ENCODE data around the gene PARD3. TPM values are rescaled to one million over a fixed set of nuclear protein-coding genes. Genes with fewer than 3 reads are reported as not detected.
A peak's percentile ranks its signal among the peaks of the same experiment; 100 is the strongest.
"Not testable (repeated sequence)": the region's sequence is repeated elsewhere in the genome, so short reads cannot be mapped to it uniquely, and the experiment has no call there.

The PARD3 gene
- total RNA-seq, 1 experiment from 2014 or later, result 50.0 TPM

DNA sequence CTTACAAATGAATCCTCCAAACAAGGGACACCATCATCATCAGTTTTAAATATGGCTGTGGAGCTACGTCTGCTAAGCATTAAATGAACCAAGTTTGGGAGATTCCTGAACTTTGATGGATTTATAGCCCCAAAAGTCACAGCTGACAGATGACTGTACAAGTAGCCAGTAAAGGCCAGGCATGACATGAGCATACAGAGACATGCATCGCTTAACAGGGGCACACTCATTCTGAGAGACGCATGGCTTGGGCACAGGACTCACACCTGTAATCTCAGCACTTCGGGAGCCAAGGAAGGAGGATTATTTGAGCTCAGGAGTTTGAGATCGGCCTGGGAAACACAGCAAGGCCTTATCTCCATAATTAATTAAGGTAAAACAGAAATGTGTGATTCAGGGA lies 166.2 kb downstream of the PARD3 start:
- Histone ChIP-seq H3K36me3 (no peaks in the 10 kb centered on the region), H3K9me3 (no peaks in the 10 kb centered on the region), H3K27me3 (no peaks in the 10 kb centered on the region), H3K4me3 (no peak overlapping the region)
- DNase-seq, result no peak

GRCh38 chr10:34647875-34648865 lies 166.9 kb downstream of the PARD3 start:
- H3K27me3 ChIP-seq, result no peaks in the 10 kb centered on the region
- H3K9me3 ChIP-seq, result no peaks in the 10 kb centered on the region
- no peak overlapping the region for H3K4me3 ChIP-seq
- no peaks in the 10 kb centered on the region for H3K36me3 ChIP-seq
- DNase-seq, result no peak

GRCh38 chr10:34647160-34647559 lies 167.9 kb downstream of the PARD3 start:
- Histone ChIP-seq H3K9me3 (no peaks in the 10 kb centered on the region), H3K27me3 (no peaks in the 10 kb centered on the region), H3K4me3 (no peak overlapping the region), H3K36me3 (no peaks in the 10 kb centered on the region)
- DNase-seq, result no peak

- Histone ChIP-seq H3K36me3 (no peaks in the 10 kb centered on the region), H3K9me3 (no peaks in the 10 kb centered on the region), H3K27me3 (no peaks in the 10 kb centered on the region), H3K4me3 (no peak overlapping the region)
- DNase-seq, result no peak
Measured at GRCh38 chr10:34646331-34646730, 168.8 kb downstream of the PARD3 start.

GRCh38 chr10:34644815-34645214 lies 170.3 kb downstream of the PARD3 start:
- not testable (repeated sequence) for H3K27me3 ChIP-seq, H3K9me3 ChIP-seq, H3K36me3 ChIP-seq, DNase-seq, H3K4me3 ChIP-seq

- Histone ChIP-seq H3K4me3 (no peak overlapping the region), H3K36me3 (no peaks in the 10 kb centered on the region), H3K9me3 (no peaks in the 10 kb centered on the region), H3K27me3 (no peaks in the 10 kb centered on the region)
- no peak for DNase-seq
Measured at GRCh38 chr10:34644224-34644623, 170.9 kb downstream of the PARD3 start.

DNA sequence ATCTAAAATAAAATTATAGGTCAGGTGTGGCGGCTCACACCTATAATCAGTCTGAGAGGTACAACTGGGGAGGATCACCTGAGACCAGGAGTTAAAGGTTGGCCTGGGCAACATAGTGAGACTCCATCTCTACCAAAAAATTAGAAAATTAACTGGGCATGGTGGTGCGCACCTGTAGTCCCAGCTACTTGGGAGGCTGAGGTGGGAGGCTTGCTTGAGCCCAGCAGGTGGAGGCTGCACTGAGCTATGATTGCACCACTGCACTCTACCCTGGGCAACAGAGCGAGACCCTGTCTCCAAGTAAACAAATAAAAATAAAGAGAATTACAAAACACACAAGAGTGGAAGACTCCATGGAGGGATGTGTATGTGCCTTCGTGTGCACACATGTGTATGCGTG lies 171.5 kb downstream of the PARD3 start:
- H3K4me3 ChIP-seq, result no peak overlapping the region
- no peaks in the 10 kb centered on the region for H3K36me3 ChIP-seq
- no peaks in the 10 kb centered on the region for H3K27me3 ChIP-seq
- no peak for DNase-seq
- H3K9me3 ChIP-seq, result no peaks in the 10 kb centered on the region

GRCh38 chr10:34641913-34642558 lies 173.1 kb downstream of the PARD3 start:
- no peak for DNase-seq
- Histone ChIP-seq H3K9me3 (no peaks in the 10 kb centered on the region), H3K27me3 (no peaks in the 10 kb centered on the region), H3K4me3 (no peak overlapping the region), H3K36me3 (no peaks in the 10 kb centered on the region)

GRCh38 chr10:34641147-34641912 lies 173.8 kb downstream of the PARD3 start:
- no peaks in the 10 kb centered on the region for H3K9me3 ChIP-seq
- no peak for DNase-seq
- H3K36me3 ChIP-seq, result no peaks in the 10 kb centered on the region
- no peaks in the 10 kb centered on the region for H3K27me3 ChIP-seq
- H3K4me3 ChIP-seq, result no peak overlapping the region

DNA sequence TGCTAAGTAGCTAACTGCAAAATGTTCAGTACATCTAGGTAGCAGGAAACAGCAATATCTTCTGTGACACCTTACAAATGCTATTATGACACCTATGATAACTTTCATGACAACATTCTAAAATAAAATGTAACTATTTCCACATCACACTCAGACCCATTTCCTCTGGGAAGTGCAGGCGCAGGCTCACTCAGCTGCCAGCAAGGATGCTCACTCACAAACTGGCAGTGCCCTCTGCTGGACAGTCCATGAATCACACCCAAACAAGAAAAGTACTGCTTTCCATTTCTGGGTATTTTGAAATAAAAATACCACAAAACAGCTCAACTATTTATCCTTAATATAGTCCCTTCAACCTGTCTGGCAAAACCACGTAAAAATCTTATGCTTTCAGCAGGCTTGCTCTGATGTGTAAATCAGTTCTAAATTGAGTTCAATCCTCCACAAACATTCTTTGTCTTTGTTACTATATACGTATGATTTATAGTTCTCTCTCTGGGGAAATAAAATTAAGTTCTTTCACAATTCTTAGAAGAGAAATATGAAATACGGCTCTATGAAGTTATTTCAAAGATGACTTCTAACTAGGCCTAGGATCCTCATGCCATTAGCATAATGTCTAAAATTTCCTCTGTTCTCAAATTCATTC lies 176.6 kb downstream of the PARD3 start:
- no peak overlapping the region for H3K4me3 ChIP-seq

DNA sequence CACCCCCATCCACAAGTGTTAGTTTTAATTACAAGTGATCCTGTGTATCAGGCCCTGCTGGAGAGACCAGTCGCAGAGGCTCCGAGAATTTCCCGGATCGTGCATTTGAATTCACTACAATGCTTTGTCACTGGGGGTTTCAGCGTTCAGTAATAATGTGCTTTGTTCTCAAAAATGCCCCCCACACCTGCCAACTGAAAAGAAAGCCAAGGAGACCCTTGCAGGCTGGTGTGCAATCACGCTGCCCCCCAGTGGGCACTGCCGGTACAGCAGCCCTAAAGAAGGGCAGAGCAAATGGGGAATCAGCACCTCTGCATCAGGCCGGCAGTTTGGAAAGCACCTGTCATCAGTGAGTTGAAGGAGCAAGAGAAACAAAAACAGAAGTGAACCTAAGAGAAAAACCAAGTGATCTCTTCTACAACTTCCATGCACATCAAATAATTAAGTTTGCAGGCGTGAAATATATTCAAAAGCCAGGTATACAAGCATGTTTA lies 177.6 kb downstream of the PARD3 start:
- no peaks in the 10 kb centered on the region for H3K27me3 ChIP-seq
- H3K36me3 ChIP-seq, result no peaks in the 10 kb centered on the region
- DNase-seq, result peak; percentile 27
- H3K4me3 ChIP-seq, result no peak overlapping the region
- H3K9me3 ChIP-seq, result no peaks in the 10 kb centered on the region

More for the DNA sequence above, 176.6 kb downstream of the PARD3 start:
- Histone ChIP-seq H3K36me3 (no peaks in the 10 kb centered on the region), H3K9me3 (no peaks in the 10 kb centered on the region), H3K27me3 (no peaks in the 10 kb centered on the region)
- peak; percentile 63 for DNase-seq

- no peaks in the 10 kb centered on the region for H3K36me3 ChIP-seq
- H3K4me3 ChIP-seq, result no peak overlapping the region
- DNase-seq, result no peak
- no peaks in the 10 kb centered on the region for H3K27me3 ChIP-seq
- no peaks in the 10 kb centered on the region for H3K9me3 ChIP-seq
Measured at GRCh38 chr10:34635111-34635510, 180.0 kb downstream of the PARD3 start.

DNA sequence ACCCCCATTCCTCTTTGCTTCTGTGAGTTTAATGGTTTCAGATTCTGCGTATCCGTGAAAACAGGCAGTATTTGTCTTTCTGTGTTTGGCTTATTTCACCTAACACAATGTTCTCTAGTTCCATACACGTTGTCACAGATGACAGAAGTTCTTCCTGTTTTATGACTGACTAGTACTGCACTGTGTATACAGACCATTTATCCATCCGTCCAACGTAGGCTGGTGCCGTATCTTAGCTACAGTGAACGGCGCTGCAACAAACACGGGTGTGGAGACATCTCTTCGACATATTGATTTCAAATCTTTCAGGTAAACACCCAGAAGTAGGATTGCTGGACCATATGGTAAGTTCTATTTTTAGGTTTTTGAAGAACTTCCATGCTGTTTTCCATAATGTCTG lies 181.7 kb downstream of the PARD3 start:
- Histone ChIP-seq H3K36me3 (no peaks in the 10 kb centered on the region), H3K27me3 (no peaks in the 10 kb centered on the region), H3K4me3 (no peak overlapping the region), H3K9me3 (no peaks in the 10 kb centered on the region)
- DNase-seq, result no peak

DNA sequence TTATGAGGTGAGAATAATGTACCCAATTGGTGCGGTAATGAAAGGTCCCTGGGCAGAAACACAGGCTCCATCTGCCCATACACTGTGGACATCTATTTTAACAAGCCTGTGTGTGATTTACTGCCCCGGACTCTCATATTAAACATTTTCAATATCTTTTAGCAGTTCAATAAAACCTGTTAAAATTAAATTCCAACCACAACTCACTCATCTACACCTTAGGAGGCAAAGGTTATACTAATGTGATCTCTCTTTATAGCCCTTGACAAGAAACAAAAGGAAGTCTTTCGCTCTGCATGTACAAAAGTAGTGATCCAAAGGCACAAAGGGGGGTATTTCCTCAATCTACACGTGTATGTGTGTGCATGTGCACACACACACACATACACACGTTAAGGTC lies 186.0 kb downstream of the PARD3 start:
- H3K27me3 ChIP-seq, result no peaks in the 10 kb centered on the region
- no peaks in the 10 kb centered on the region for H3K36me3 ChIP-seq
- no peaks in the 10 kb centered on the region for H3K9me3 ChIP-seq
- DNase-seq, result no peak
- H3K4me3 ChIP-seq, result no peak overlapping the region

DNA sequence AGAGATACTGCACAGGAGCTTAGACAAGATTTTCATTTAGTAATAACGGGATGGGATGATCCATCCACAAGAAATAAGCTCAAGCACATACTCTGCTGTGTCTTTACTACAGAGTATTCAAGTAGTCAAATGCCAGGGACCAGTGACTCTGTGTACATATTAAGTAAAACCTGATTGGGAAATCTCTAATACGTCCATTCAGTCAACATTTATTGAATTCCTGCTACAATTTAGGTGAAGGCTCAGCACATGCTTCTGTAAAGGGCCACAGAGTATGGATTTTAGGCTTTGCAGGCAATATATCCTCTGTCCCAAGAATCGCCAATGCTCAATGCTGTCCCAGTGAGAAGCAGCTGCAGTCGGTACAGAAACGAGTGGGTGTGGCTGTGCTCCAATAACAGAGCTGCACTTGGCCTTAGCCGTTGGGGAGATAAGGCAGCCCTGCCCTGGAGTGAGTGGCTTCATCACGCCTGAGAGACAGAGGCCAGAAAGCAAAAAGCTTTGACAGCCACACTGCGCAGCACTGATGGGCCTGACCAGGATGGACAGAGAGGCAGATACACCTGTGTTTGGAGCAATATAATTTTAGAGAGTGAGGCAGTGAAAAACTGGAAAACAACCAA lies 186.8 kb downstream of the PARD3 start:
- Histone ChIP-seq H3K4me3 (no peak overlapping the region), H3K36me3 (no peaks in the 10 kb centered on the region), H3K9me3 (no peaks in the 10 kb centered on the region), H3K27me3 (no peaks in the 10 kb centered on the region)
- no peak for DNase-seq

- DNase-seq, result no peak
Measured at GRCh38 chr10:34627741-34628140, 187.4 kb downstream of the PARD3 start.

More at GRCh38 chr10:34627741-34628140, 187.4 kb downstream of the PARD3 start:
- Histone ChIP-seq H3K36me3 (no peaks in the 10 kb centered on the region), H3K9me3 (no peaks in the 10 kb centered on the region), H3K4me3 (no peak overlapping the region), H3K27me3 (no peaks in the 10 kb centered on the region)

Data from MG63 (cell line).